HFF-Myc (cell line): ENCODE measurements around the gene FSTL4.

Source experiments
- DNase-seq: peaks from one replicate; pipeline ENCODE4 v3.0.0-alpha.2; 2011; ENCODE audit warnings: low read depth; ENCODE audit errors: extremely low read depth
- H3K4me3 ChIP-seq: replicated peaks from 2 replicates; pipeline ENCODE4 v1.5.1; 2011; ENCODE audit warnings: low read depth, mild to moderate bottlenecking, control low read depth, low read length
- CTCF ChIP-seq: IDR thresholded peaks from 2 replicates; pipeline ENCODE4 v1.5.1; 2012; ENCODE audit warnings: mild to moderate bottlenecking, low read depth, low read length, control low read depth; ENCODE audit errors: missing control alignments

FSTL4 gene

GRCh38 chr5:133314086-133314485, 298.3 kb downstream of the FSTL4 start:
- no peak for DNase-seq
- no peak for TF ChIP-seq CTCF
- no peak overlapping the region for H3K4me3 ChIP-seq

GRCh38 chr5:133311176-133311575, 301.2 kb downstream of the FSTL4 start:
- DNase-seq = no peak
- H3K4me3 ChIP-seq = no peak overlapping the region
- no peak for TF ChIP-seq CTCF

- H3K4me3 ChIP-seq = no peak overlapping the region
- no peak for DNase-seq
- TF ChIP-seq CTCF = no peak
These were observed 302.2 kb downstream of the FSTL4 start for GRCh38 chr5:133309984-133310621.

GRCh38 chr5:133309166-133309795, 303.1 kb downstream of the FSTL4 start:
- H3K4me3 ChIP-seq = no peak overlapping the region
- no peak for TF ChIP-seq CTCF
- no peak for DNase-seq

- H3K4me3 ChIP-seq = no peak overlapping the region
- TF ChIP-seq CTCF = no peak
- no peak for DNase-seq
These were observed 305.1 kb downstream of the FSTL4 start for GRCh38 chr5:133307275-133307674.

- TF ChIP-seq CTCF = no peak
- no peak overlapping the region for H3K4me3 ChIP-seq
- no peak for DNase-seq
These were observed 307.6 kb downstream of the FSTL4 start for GRCh38 chr5:133304707-133305216.
